Stimulated activated CD8-positive, alpha-beta memory T cell treated with anti-CD3 and anti-CD28 coated beads, Interleukin-15, amount 100 ng/mL, for 1 hour (primary cell): ENCODE data around the gene GNLY.
A peak's percentile ranks its signal among the peaks of the same experiment; 100 is the strongest.

ENCODE experiments used
- DNase-seq: peaks from one replicate; pipeline ENCODE4 v3.0.0-alpha.2; 2020; ENCODE audit warnings: low read depth

The GNLY gene

GRCh38 chr2:85728883-85729824, 35.0 kb downstream of the GNLY start:
- DNase-seq, result peak; percentile 50

GRCh38 chr2:85729825-85730510, 35.8 kb downstream of the GNLY start:
- DNase-seq, result no peak

- DNase-seq, result no peak
Measured at GRCh38 chr2:85730686-85731230, 36.6 kb downstream of the GNLY start.

- DNase-seq, result no peak
Measured at GRCh38 chr2:85731606-85732005, 37.4 kb downstream of the GNLY start.

- DNase-seq, result no peak
Measured at GRCh38 chr2:85732467-85733120, 38.4 kb downstream of the GNLY start.

- no peak for DNase-seq
Measured at GRCh38 chr2:85733121-85733960, 39.2 kb downstream of the GNLY start.

GRCh38 chr2:85734015-85734414, 39.9 kb downstream of the GNLY start:
- no peak for DNase-seq

- DNase-seq, result no peak
Measured at GRCh38 chr2:85734942-85735608, 40.9 kb downstream of the GNLY start.

- no peak for DNase-seq
Measured at GRCh38 chr2:85735691-85736090, 41.5 kb downstream of the GNLY start.

GRCh38 chr2:85736456-85737355, 42.5 kb downstream of the GNLY start:
- DNase-seq, result no peak

- DNase-seq, result no peak
Measured at GRCh38 chr2:85737481-85737880, 43.3 kb downstream of the GNLY start.

- DNase-seq, result no peak
Measured at GRCh38 chr2:85737961-85738360, 43.8 kb downstream of the GNLY start.

- no peak for DNase-seq
Measured at GRCh38 chr2:85740193-85740592, 46.0 kb downstream of the GNLY start.

- no peak for DNase-seq
Measured at GRCh38 chr2:85741211-85741832, 47.2 kb downstream of the GNLY start.

GRCh38 chr2:85741833-85742455, 47.8 kb downstream of the GNLY start:
- no peak for DNase-seq

GRCh38 chr2:85743304-85743978, 49.3 kb downstream of the GNLY start:
- no peak for DNase-seq

- DNase-seq, result no peak
Measured at GRCh38 chr2:85744055-85744454, 49.9 kb downstream of the GNLY start.
